Upper lobe of right lung (tissue), 1 donor: ENCODE results near the gene HMCES. TPM values are rescaled to one million over a fixed set of nuclear protein-coding genes. Genes with fewer than 3 reads are reported as not detected.
"Not testable (repeated sequence)": the region's sequence is repeated elsewhere in the genome, so short reads cannot be mapped to it uniquely, and the experiment has no call there.

Experiments
- ATAC-seq: fragments of 200-7000 bp; cut with Tn5 transposase; one replicate; pipeline ENCODE4 v1.9.1; 2020; ENCODE audit warnings: mild to moderate bottlenecking, moderate library complexity
- DNase-seq: peaks from one replicate; pipeline ENCODE4 v3.0.0-alpha.2; 2020
- H3K27ac ChIP-seq: fragments of 200-600 bp; one replicate; pipeline ENCODE4 v1.8.0; 2022
- H3K27me3 ChIP-seq: fragments of 200-600 bp; one replicate; pipeline ENCODE4 v1.8.0; 2022; ENCODE audit warnings: mild to moderate bottlenecking
- H3K36me3 ChIP-seq: fragments of 200-600 bp; one replicate; pipeline ENCODE4 v1.8.0; 2022
- H3K4me1 ChIP-seq: fragments of 200-600 bp; one replicate; pipeline ENCODE4 v1.8.0; 2022
- H3K4me3 ChIP-seq: fragments of 200-600 bp; one replicate; pipeline ENCODE4 v1.8.0; 2022; ENCODE audit warnings: mild to moderate bottlenecking
- H3K9me3 ChIP-seq: fragments of 200-600 bp; one replicate; pipeline ENCODE4 v1.8.0; 2022
- CTCF ChIP-seq: fragments of 200-600 bp; IDR thresholded peaks from one replicate; pipeline ENCODE4 v1.8.0; 2022; ENCODE audit warnings: antibody characterized with exemption
- intact Hi-C: fragments of 100-400 bp; cut with DNase I; formaldehyde crosslinking; loops from one replicate; pipeline ENCODE4 v1.11.0; 2022
- total RNA-seq: library from RNA; stranded (reverse); fragmentation: NEBNext Ultra II Directional; extraction: Animal tissue kit (Norgen Biotek cat#: 25700); gene quantifications from one replicate; pipeline ENCODE4 v1.2.1, GENCODE V29; 2021
- donor health status: DM: no; HTN: yes; CAD: no; lungs with severe emphysema.

Gene HMCES
- total RNA-seq, 1 donor from 2014 or later, result 34.8 TPM

GRCh38 chr3:129336093-129336706 lies 57.5 kb downstream of the HMCES start:
- TF ChIP-seq CTCF, result no peak
- intact Hi-C loops, result no loop called here
- no peaks in the 10 kb centered on the region for H3K36me3 ChIP-seq
- H3K27ac ChIP-seq, result no peak overlapping the region
- no peak overlapping the region for H3K4me3 ChIP-seq
- DNase-seq (no peak), ATAC-seq (peak; percentile 82)
- no peaks in the 10 kb centered on the region for H3K27me3 ChIP-seq
- no peaks in the 10 kb centered on the region for H3K4me1 ChIP-seq
- no peaks in the 10 kb centered on the region for H3K9me3 ChIP-seq

GRCh38 chr3:129337719-129338118 lies 59.0 kb downstream of the HMCES start:
- H3K27ac ChIP-seq, H3K9me3 ChIP-seq, H3K36me3 ChIP-seq, DNase-seq, ATAC-seq, H3K4me3 ChIP-seq, H3K27me3 ChIP-seq, H3K4me1 ChIP-seq, intact Hi-C loops: not testable (repeated sequence)

GRCh38 chr3:129339186-129339585 lies 60.5 kb downstream of the HMCES start:
- ATAC-seq, DNase-seq, H3K36me3 ChIP-seq, H3K27me3 ChIP-seq, H3K4me1 ChIP-seq, intact Hi-C loops, H3K4me3 ChIP-seq, H3K27ac ChIP-seq, H3K9me3 ChIP-seq: not testable (repeated sequence)

GRCh38 chr3:129339833-129340232 lies 61.2 kb downstream of the HMCES start:
- H3K27ac ChIP-seq, ATAC-seq, H3K27me3 ChIP-seq, H3K9me3 ChIP-seq, DNase-seq, H3K36me3 ChIP-seq, intact Hi-C loops, H3K4me1 ChIP-seq, H3K4me3 ChIP-seq: not testable (repeated sequence)

GRCh38 chr3:129341331-129342141 lies 62.9 kb downstream of the HMCES start:
- H3K27me3 ChIP-seq, result no peaks in the 10 kb centered on the region
- H3K4me3 ChIP-seq, result no peak overlapping the region
- TF ChIP-seq CTCF, result no peak
- H3K4me1 ChIP-seq, result peaks cover 9% of the 10 kb centered on the region
- ATAC-seq (no peak), DNase-seq (no peak)
- no peaks in the 10 kb centered on the region for H3K9me3 ChIP-seq
- intact Hi-C loops, result no loop called here
- H3K36me3 ChIP-seq, result no peaks in the 10 kb centered on the region
- H3K27ac ChIP-seq, result no peak overlapping the region

GRCh38 chr3:129343643-129344360 lies 65.1 kb downstream of the HMCES start:
- Histone ChIP-seq H3K27me3 (no peaks in the 10 kb centered on the region), H3K36me3 (no peaks in the 10 kb centered on the region), H3K4me3 (peak overlapping the region; percentile 16), H3K9me3 (no peaks in the 10 kb centered on the region), H3K4me1 (peaks cover 15% of the 10 kb centered on the region), H3K27ac (no peak overlapping the region)
- peak; percentile 78 for DNase-seq
- peak; percentile 84 for ATAC-seq
- peak; percentile 53 for TF ChIP-seq CTCF
- intact Hi-C loops, result no loop called here
